B cell (primary cell): ENCODE measurements around the gene MYEF2. TPM values are rescaled to one million over a fixed set of nuclear protein-coding genes. Genes with fewer than 3 reads are reported as not detected.

ENCODE experiments used
- ATAC-seq: fragments of 200-7000 bp; cut with Tn5 transposase; one replicate; pipeline ENCODE4 v1.10.0; 2021; ENCODE audit warnings: low read depth, mild to moderate bottlenecking, moderate number of reproducible peaks, moderate library complexity
- CTCF ChIA-PET: fragments of 350-600 bp; sonication (Branson Sonifier 250); formaldehyde crosslinking; loops from one replicate; lab custom pipeline; 2021; ENCODE audit warnings: antibody characterized with exemption, inconsistent platforms; lab: Charles Lee
- POLR2A ChIA-PET: fragments of 350-600 bp; sonication (Branson Sonifier 250); formaldehyde crosslinking; loops from one replicate; lab custom pipeline; 2021; ENCODE audit warnings: antibody characterized with exemption; lab: Charles Lee
- DNase-seq: peaks from one replicate; pipeline ENCODE4 v3.0.0; 2013
- H2AFZ ChIP-seq: 2 replicates; pipeline ENCODE4 v1.6.1; 2012; ENCODE audit warnings: mild to moderate bottlenecking, low read depth, low read length; ENCODE audit not compliant: insufficient read depth, poor library complexity, severe bottlenecking
- H3K27ac ChIP-seq, 2 donors: 1 replicate in 1 of 2; 2 replicates in 1 of 2; pipeline ENCODE4 v1.5.1; 2012 to 2013; ENCODE audit warnings: low read length in 2 of 2, mild to moderate bottlenecking in 2 of 2, moderate library complexity in 1 of 2
- H3K27me3 ChIP-seq, 4 experiments: fragments of 200-600 bp in 1 of 4; sonication (generic) in 1 of 4; replicated peaks in 1 of 4; 1 replicate in 2 of 4; 2 replicates in 2 of 4; pipeline versions ENCODE4 v1.6.1 to v1.7.0; 2013 to 2016; ENCODE audit warnings: low read length in 3 of 4, mild to moderate bottlenecking in 2 of 4, mixed read lengths in 1 of 4, moderate library complexity in 1 of 4; ENCODE audit not compliant: insufficient read depth in 4 of 4, control insufficient read depth in 3 of 4; ENCODE audit errors: control extremely low read depth in 1 of 4
- H3K36me3 ChIP-seq, 2 experiments: replicated peaks in 1 of 2; 1 replicate in 1 of 2; 2 replicates in 1 of 2; pipeline versions ENCODE4 v1.6.1 to v1.7.1; 2013; ENCODE audit warnings: low read length in 1 of 2; ENCODE audit not compliant: insufficient read depth in 2 of 2, control insufficient read depth in 1 of 2; ENCODE audit errors: control extremely low read depth in 1 of 2, extremely low read depth in 1 of 2
- H3K4me1 ChIP-seq, 2 donors: fragments of 200-600 bp in 1 of 2; sonication (generic) in 1 of 2; 1 replicate in 1 of 2; 2 replicates in 1 of 2; pipeline versions ENCODE4 v1.5.1 to v1.6.1; 2013 to 2017; ENCODE audit warnings: low read length in 2 of 2; ENCODE audit not compliant: control insufficient read depth in 2 of 2, insufficient read depth in 2 of 2
- H3K4me2 ChIP-seq: replicated peaks from 2 replicates; pipeline ENCODE3; 2012; ENCODE audit warnings: mild to moderate bottlenecking, low read depth, low read length; ENCODE audit not compliant: poor library complexity, severe bottlenecking
- H3K4me3 ChIP-seq, 5 experiments: fragments of 200-600 bp in 1 of 5; sonication (generic) in 1 of 5; 1 replicate in 3 of 5; 2 replicates in 2 of 5; pipeline versions ENCODE4 v1.5.1 to v1.7.0; 2011 to 2016; ENCODE audit warnings: low read length in 4 of 5, mild to moderate bottlenecking in 4 of 5, low read depth in 2 of 5, control low read depth in 1 of 5, moderate library complexity in 1 of 5; ENCODE audit not compliant: insufficient read depth in 1 of 5; ENCODE audit errors: control extremely low read depth in 1 of 5, extremely low read depth in 1 of 5
- H3K79me2 ChIP-seq: fragments of 200-600 bp; sonication (generic); one replicate; pipeline ENCODE4 v1.6.0; 2016; ENCODE audit warnings: low read length; ENCODE audit not compliant: control insufficient read depth, insufficient read depth
- H3K9ac ChIP-seq: fragments of 200-600 bp; sonication (generic); 2 replicates; pipeline ENCODE4 v1.6.1; 2017; ENCODE audit warnings: mild to moderate bottlenecking, low read length, moderate library complexity
- H3K9me3 ChIP-seq, 3 donors: one replicate each; pipeline versions ENCODE4 v1.6.1 to v1.7.1; 2013; ENCODE audit warnings: low read length in 2 of 3; ENCODE audit not compliant: control insufficient read depth in 2 of 3, insufficient read depth in 1 of 3; ENCODE audit errors: control extremely low read depth in 1 of 3
- H4K20me1 ChIP-seq: 2 replicates; pipeline ENCODE4 v1.6.0; 2012; ENCODE audit warnings: mild to moderate bottlenecking, low read length; ENCODE audit not compliant: insufficient read depth, control insufficient read depth, poor library complexity, severe bottlenecking
- H3K27ac Mint-ChIP-seq: one replicate; pipeline ENCODE4 v1.8.0; 2021; ENCODE audit warnings: mixed read lengths
- H3K27me3 Mint-ChIP-seq: one replicate; pipeline ENCODE4 v1.8.0; 2021; ENCODE audit warnings: mixed read lengths
- H3K4me1 Mint-ChIP-seq: one replicate; pipeline ENCODE4 v1.8.0; 2021; ENCODE audit warnings: mixed read lengths
- H3K4me3 Mint-ChIP-seq: one replicate; pipeline ENCODE4 v1.8.0; 2021; ENCODE audit warnings: mixed read lengths
- H3K9me3 Mint-ChIP-seq: one replicate; pipeline ENCODE4 v1.8.0; 2022; ENCODE audit warnings: mixed read lengths; ENCODE audit not compliant: insufficient read depth
- EZH2 ChIP-seq: IDR thresholded peaks from 2 replicates; pipeline ENCODE4 v1.6.1; 2012; ENCODE audit warnings: borderline replicate concordance, low read depth, mild to moderate bottlenecking, moderate library complexity, low read length; ENCODE audit not compliant: insufficient read depth, poor library complexity, severe bottlenecking
- WGBS: methylation state at CpG from one replicate; pipeline ENCODE4 v1.1.5; 2013; ENCODE audit warnings: missing lambda C conversion rate; ENCODE audit not compliant: insufficient coverage; 5-methylcytosine and 5-hydroxymethylcytosine counted together
- intact Hi-C: fragments of 100-400 bp; cut with micrococcal nuclease; formaldehyde crosslinking; loops from one replicate; pipeline ENCODE4 v1.10.0; 2022
- polyA plus RNA-seq: library from polyadenylated mRNA; depleted of rRNA; stranded (reverse); fragments of >200 nt; gene quantifications from 2 replicates; pipeline ENCODE4 v1.2.3, GENCODE V29; 2012
- total RNA-seq, 2 donors: library from RNA; stranded (reverse); fragments of 120-200 nt in 1 of 2; gene quantifications; 1 replicate in 1 of 2; 2 replicates in 1 of 2; pipeline versions ENCODE4 v1.2.3 to v1.2.4, GENCODE V29; 2013 to 2022
- TF ChIP-seq, protein P1 (sequence below): fragments of 200-600 bp; IDR thresholded peaks from one replicate; pipeline ENCODE4 v1.8.0; 2022; ENCODE audit warnings: antibody characterized with exemption, mild to moderate bottlenecking

The MYEF2 gene
- total and polyA plus RNA-seq, 2 donors (not counting 1 experiment from before 2014, with no cell fraction given): 3.9 to 34.3 TPM

DNA sequence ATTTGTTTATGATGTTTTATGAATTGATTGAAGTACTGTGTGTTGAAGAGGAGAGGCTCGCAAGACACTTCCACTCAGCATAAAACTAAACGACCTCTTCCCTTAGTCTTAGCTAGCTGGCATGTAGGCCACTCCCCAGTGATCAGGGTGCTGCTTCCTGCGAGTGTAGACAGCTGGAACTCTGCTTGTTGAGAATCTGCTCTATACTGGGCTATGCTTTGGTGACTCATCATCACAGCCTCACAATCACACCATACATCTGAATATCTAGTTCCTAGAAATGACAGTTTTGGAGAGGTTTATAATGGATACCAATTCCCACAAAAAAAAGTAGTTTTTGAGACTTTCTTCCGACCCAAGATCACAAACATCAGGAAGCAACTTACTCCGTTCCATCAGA lies 58.8 kb downstream of the MYEF2 start:
- CTCF ChIA-PET: no interaction called here
- H3K27ac ChIP-seq: no peak overlapping the region

DNA sequence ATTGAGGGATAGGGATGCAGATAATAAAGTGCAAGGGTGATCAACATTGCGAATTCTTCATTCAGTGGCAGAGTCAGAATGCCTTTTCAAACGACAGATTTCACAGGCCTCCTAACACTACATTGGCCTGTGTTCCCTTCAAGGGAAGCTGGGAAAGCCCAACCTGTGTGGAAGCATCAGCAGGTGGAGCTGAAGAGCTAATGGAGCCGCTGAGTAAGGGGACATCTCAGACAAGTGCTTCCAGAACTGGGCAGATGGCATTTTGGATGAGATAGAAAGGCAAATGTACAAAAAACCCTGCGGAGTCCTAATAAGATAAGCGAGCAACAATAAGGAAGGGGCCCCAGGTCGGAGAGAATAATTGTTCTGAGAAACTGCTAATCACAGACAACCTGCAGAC lies 65.9 kb downstream of the MYEF2 start:
- ATAC-seq (no peak), DNase-seq (no peak)
- Mint-ChIP-seq H3K9me3 (no peaks in the 10 kb centered on the region), H3K27me3 (peaks cover 29% of the 10 kb centered on the region), H3K4me1 (no peaks in the 10 kb centered on the region), H3K27ac (no peak overlapping the region), H3K4me3 (no peak overlapping the region)
- Histone ChIP-seq H3K4me2 (no peak overlapping the region), H3K9me3 (no peaks in the 10 kb centered on the region), H3K36me3 (no peaks in the 10 kb centered on the region), H3K27ac (no peak overlapping the region), H4K20me1 (no peaks in the 10 kb centered on the region), H3K9ac (no peak overlapping the region), H3K4me1 (no peaks in the 10 kb centered on the region), H3K79me2 (no peaks in the 10 kb centered on the region), H2AFZ (no peak overlapping the region), H3K4me3 (no peak overlapping the region), H3K27me3 (peaks cover 0 to 8% (median 5%) of the 10 kb centered on the region in 4 experiments)
- TF ChIP-seq, protein P1, sequence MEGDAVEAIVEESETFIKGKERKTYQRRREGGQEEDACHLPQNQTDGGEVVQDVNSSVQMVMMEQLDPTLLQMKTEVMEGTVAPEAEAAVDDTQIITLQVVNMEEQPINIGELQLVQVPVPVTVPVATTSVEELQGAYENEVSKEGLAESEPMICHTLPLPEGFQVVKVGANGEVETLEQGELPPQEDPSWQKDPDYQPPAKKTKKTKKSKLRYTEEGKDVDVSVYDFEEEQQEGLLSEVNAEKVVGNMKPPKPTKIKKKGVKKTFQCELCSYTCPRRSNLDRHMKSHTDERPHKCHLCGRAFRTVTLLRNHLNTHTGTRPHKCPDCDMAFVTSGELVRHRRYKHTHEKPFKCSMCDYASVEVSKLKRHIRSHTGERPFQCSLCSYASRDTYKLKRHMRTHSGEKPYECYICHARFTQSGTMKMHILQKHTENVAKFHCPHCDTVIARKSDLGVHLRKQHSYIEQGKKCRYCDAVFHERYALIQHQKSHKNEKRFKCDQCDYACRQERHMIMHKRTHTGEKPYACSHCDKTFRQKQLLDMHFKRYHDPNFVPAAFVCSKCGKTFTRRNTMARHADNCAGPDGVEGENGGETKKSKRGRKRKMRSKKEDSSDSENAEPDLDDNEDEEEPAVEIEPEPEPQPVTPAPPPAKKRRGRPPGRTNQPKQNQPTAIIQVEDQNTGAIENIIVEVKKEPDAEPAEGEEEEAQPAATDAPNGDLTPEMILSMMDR: no peak
- no peak for TF ChIP-seq EZH2
- ChIA-PET POLR2A (no interaction called here), CTCF (interaction anchor here (2.0 kb wide), 1 partner anchor 175 kb away, joined by 7 read pairs; no protein-coding TSS in a partner anchor)
- 51% methylated on average over 6 of the region's 6 CpGs for WGBS
- intact Hi-C loops: loop anchor here (5.0 kb wide), 1 partner anchor 140 kb away; no protein-coding TSS in a partner anchor

More for the DNA sequence above, 58.8 kb downstream of the MYEF2 start:
- DNase-seq (no peak), ATAC-seq (no peak)
- H3K36me3 ChIP-seq: no peaks in the 10 kb centered on the region
- POLR2A ChIA-PET: no interaction called here
- H3K4me1 ChIP-seq: no peaks in the 10 kb centered on the region
- H3K27me3 ChIP-seq: no peaks in the 10 kb centered on the region
- no peak overlapping the region for H3K4me3 ChIP-seq
- Mint-ChIP-seq H3K27me3 (peaks cover 10% of the 10 kb centered on the region), H3K9me3 (no peaks in the 10 kb centered on the region), H3K4me1 (no peaks in the 10 kb centered on the region), H3K27ac (no peak overlapping the region), H3K4me3 (no peak overlapping the region)
- intact Hi-C loops: no loop called here
- no peaks in the 10 kb centered on the region for H3K9me3 ChIP-seq
- no peaks in the 10 kb centered on the region for H4K20me1 ChIP-seq
- H3K79me2 ChIP-seq: no peaks in the 10 kb centered on the region
- H3K9ac ChIP-seq: no peak overlapping the region
- no peak for TF ChIP-seq EZH2
- TF ChIP-seq, protein P1: no peak
- H2AFZ ChIP-seq: no peak overlapping the region
- WGBS: 60% methylated on average over 1 of the region's 5 CpGs
- no peak overlapping the region for H3K4me2 ChIP-seq
